Testis (tissue), 2 donors: ENCODE results near the gene ARMC12.

ENCODE experiments used
- CTCF ChIP-seq, 3 experiments: fragments of 450-650 bp in 2 of 3; fragments of 200-600 bp in 1 of 3; sonication (generic) in 1 of 3; IDR thresholded peaks; one replicate each; pipeline ENCODE4 v1.5.1; 2016 to 2019; ENCODE audit warnings: antibody characterized with exemption in 3 of 3, mild to moderate bottlenecking in 2 of 3, moderate library complexity in 1 of 3
- POLR2A ChIP-seq: fragments of 450-650 bp; IDR thresholded peaks from one replicate; pipeline ENCODE4 v1.6.1; 2017; ENCODE audit warnings: antibody characterized with exemption, mild to moderate bottlenecking, moderate library complexity

DNA sequence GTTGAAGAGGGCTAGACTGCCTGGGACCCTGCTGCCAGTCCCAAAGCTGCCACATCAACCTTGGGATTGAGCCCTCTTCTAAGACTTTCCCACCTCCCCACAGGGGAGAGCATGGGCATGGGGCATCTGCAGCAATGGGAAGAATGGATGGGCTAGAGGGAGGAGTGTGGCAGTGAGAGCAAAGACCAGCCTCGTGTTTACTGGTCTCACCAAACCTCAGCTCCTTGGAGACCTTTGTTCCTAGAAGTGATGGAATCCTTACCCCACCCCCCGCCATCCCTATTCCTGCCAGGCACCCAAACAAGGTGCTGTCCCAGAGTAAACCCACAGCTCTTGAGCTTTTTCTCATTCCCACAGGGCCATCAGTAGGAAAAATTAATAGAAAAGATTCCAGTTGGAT, 20.0 kb upstream of the ARMC12 start:
- TF ChIP-seq CTCF (IDR thresholded peaks at IDR 0.05) (no peak), POLR2A (no peak)
